Adipose tissue (tissue), 3 donors: Measurements from ENCODE around the gene MDC1. TPM values are rescaled to one million over a fixed set of nuclear protein-coding genes. Genes with fewer than 3 reads are reported as not detected.

Source experiments
- H3K27ac ChIP-seq: one replicate; pipeline ENCODE4 v1.5.1; 2013; ENCODE audit warnings: low read depth, low read length
- WGBS, 3 donors: extraction: QIAGEN DNeasy Blood & Tissue Kit; methylation state at CpG; one replicate each; pipeline ENCODE4 v1.1.7; 2013; 5-methylcytosine and 5-hydroxymethylcytosine counted together
- polyA plus RNA-seq, 3 donors: library from polyadenylated mRNA; stranded (reverse); fragments of 200-250 nt; gene quantifications; one replicate each; pipeline ENCODE4 v1.2.3, GENCODE V29; 2013
- donor health status: healthy with polysubstance abuse.
- donor health status: Bipolar disorder and iron deficiency.
- donor health status: healthy.

Gene MDC1
- polyA plus RNA-seq, 3 donors = 7.4 to 12.7 (median 7.8) TPM

DNA sequence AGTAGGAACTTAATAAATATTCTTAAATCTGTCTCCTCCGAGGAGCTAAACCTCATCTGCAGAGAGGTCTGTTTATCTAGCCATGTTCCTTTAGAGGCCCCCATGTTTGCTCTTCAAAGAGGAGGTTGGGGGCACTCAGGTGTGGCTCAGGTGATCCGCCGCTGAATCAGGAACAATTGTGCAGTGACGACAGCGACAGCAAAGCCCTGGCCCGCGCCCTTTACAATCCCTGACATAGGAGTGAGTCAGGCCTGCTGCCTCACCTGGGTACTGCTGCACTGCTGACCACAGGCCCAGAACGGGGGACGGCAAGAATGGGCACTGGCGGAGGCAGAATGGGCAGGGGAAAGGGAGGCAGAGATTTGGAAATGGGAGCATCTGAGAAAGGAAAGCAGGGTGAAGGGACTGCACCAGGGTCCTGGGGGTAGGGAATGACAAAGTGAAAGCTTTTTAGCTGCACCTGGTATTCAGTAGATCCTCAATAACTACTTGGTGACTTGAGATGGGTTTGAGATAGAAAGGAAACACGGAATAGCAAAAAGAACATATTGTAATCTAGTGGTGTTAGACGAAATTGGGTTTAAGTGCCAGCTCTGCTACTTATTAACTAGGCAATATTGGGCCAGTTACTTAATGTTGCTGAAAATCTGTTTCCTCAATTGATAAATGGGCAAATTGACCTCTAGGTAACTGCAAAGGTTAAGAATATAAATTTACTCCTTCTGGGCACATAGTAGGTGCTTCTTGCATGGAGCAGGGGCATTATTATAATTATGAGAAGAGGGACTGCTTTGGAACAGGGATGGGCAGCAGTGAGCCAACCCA, 32.7 kb upstream of the MDC1 start:
- peak overlapping the region; percentile 52 for H3K27ac ChIP-seq
- WGBS, 3 donors = 24 to 92% (median 86%) methylated on average over 12 of the region's 12 CpGs

DNA sequence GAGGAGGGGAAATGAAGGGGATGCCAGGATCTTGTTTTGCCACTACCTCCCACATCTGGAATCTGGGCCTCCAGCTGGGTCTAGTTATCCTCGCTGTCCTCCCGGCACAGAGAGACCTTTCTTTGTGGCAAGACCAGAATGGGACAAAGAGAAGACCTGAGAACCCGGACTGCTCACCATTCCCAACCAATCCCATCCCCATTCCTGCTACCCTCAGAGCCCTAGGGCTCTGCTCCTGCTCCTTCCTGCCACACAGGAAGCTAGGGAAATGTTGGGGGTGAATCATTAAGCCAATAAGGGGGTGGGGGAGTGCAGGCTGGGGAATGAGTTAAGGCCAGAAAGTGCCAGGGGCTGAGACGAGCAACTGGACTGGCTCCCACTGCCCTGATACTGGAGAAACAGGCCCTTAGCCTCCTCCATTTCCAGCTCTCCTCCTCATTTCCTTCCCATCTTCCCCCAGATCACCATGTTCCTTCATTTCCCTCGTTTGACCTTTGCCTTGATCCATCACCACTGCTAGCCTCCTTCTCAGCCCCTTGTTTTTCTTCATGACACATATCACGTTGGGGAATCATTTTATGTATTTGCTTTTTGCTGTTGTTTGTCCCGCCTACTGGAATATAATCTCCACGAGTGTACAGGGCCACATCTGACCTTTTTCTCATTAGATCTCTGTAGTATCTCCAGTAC, 31.9 kb upstream of the MDC1 start:
- 42 to 80% (median 76%) methylated on average over 8 of the region's 8 CpGs for WGBS, 3 donors
- peak overlapping the region; percentile 52 for H3K27ac ChIP-seq

DNA sequence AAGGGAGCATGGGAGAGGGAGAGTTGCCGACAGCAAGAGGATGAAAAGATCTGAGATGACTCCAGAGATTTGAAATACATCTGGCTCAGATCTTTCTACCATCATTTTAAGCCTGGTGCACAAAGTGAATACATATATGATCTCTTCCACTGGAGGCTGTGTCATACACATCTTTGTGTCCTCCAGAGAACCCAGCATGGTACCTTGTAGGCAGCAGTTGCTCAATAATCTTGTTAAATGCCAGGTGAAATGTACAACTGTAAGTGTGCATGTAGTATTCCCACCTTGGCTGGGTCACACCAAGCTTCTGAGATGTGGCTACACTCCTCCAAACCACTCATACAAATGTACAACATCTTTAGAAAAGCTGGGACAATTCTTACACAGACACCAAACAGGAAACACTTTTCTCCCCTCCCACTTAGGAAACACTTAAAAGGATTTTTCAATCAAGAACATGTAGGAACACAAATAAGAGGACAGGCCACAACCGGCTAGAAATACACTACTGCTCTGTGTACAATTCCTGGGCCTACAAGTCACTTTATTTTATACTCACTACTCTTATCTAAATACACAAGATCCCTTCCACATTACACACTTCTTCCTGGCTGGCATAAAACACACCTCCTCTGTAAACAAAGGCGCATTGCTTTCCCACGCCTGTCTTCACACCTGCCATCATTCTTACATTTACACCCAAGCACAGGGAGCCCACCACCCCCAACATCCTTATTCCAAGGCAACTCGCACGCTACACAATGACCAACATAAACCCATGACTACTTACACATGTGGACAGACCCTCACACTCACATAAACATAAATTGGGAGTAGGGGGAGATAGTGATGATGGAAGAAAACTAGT, 31.1 kb upstream of the MDC1 start:
- 51 to 80% (median 75%) methylated on average over 6 of the region's 6 CpGs for WGBS, 3 donors
- no peak overlapping the region for H3K27ac ChIP-seq

DNA sequence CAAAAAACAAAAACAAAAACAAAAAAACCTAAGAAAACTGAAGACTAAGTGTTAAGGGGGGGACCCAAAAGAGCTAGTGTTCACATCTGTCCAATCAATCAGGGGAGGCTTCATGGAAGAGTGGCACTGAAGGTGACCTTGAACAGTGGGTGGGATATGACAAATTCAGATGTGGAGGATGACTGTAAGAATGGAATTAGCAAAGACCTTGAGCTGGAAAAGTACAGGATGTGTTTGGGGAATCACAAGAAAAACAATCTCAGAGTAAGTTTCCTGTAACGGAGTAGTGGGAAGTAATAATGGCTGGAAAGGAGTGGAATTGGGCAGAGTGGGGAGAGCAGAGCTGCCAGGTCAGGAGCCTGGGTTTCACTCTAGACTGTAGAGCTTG, 30.2 kb upstream of the MDC1 start:
- no peak overlapping the region for H3K27ac ChIP-seq
- WGBS, 3 donors = 66 to 80% (median 71%) methylated on average over 1 of the region's 1 CpG

DNA sequence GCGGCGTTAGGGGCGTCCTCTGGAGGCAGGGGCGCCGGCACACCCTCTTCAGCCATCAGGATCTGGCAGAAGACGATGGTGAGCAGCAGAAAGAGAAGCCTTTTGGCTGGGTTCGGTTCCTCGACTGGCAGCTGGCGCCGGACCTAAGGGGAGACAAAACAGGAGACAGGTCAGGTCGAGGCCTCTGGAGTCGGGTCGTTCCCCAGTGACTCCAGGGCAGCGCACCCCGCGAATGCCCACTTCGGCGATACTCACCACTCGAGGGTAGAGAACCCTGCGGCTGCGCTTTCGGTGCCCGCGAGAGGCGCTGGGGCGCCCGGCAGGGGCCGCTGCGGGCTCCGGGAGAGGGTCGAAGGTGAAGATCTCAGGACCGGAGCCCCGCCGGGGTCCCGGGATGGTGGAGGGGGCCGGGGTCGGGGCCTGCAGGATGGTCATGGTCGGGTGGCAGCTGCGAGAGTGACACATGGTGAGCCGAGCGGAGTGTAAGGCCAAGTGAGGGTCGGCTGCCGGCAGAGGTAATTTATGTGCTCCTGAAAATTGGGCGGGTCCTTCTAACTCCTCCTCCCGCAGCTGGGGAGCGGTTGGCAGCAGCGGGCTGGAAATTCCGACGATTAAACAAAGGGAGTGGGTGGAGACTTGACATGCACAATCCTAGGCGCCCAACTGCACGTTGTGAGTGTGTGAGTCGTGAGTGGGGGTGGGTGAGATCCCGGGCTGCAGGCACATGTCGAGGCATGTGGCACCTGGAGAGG, 27.1 kb upstream of the MDC1 start, which contains the start of gene IER3:
Gene IER3 (minus strand): TSS at position 494 of the 752 bp plus-strand sequence. CDS start 29 bp downstream, at position 465.
- H3K27ac ChIP-seq = peak within 1 kb of the TSS; percentile 92
- 1 to 2% (median 1%) methylated on average over 54 of the region's 54 CpGs for WGBS, 3 donors

DNA sequence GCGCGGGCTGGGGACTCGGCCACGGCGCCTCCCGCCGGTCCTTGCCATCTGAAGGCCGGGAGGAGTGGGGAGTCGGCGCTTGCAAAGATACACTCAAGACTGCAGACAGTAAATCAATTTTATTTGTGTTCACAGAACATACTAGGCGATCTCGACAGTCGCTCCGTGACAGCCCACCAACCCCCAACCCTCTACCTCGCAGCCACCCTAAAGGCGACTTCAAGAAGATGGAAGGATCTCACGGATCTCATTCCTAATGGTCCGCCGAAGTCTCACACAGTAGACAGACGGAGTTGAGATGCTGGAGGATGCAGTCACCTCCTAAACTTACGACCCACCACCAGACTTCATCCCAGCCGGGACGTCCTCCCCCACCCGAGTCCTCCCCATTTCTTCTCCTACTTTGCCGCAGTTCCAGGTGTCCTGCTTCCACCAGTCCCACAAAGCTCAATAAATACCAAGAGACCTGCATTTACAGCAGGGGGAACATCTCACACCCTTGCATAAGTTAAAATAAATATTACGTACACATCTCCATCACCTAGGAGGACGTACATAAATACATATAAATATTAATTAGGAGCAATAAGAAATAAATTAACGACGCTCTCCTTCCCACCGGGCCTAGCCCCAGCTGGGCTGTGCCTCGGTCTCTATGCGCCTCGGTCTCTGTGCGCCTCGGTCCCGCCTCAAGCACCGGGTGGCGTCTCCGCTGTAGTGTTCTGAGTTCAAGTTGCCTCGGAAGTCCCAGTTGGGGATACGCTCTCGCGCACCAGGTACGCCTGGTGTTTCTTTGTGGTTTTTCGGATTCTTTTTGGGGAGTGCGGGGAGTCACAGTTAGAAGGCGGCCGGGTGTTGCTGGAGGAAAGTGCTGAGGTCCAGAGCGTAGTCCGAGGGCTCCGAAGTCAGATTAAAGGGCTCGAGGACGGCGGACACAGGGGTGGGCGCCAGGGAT, 26.3 kb upstream of the MDC1 start:
- 6 to 8% (median 8%) methylated on average over 54 to 55 of the region's 55 CpGs for WGBS, 3 donors
- peak overlapping the region; percentile 92 for H3K27ac ChIP-seq

DNA sequence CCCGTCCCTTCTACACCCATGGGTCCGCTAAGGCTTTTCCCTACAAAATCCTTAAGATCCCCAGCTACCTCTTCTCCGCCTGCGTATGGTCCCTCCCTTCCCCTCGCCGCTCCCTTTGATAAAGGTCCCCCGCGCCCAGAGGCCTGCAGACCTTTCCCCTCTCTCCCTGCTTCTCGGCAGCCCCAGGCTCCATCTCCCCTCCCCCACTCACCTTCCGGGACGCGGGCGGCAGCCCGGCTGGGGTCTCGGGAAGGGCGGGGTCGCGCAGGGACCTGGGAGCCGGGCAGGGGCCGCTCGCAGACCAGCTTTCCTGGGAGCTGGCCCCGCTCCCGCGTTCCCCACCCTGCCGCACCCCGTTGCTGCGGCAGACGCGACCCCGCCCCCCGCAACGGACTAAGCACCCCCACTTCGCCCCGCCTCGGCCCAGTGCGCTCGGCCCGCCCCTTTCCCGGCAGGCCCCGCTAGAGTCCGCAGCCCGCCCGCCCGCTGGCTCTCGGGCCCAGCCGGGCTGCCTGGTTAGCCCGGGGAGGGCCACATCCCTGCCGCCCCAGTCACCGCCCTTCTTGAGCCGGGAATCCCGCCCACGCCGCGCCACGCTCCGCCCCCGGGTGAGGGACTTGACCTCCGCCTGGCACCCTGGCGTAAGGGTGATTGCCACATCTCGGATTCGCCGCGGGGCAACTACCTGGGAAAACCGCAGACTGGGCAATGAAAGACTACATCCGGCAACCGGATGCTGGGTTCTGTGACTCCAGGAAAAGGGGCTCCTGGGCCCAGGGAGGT, 25.4 kb upstream of the MDC1 start, which contains the start of gene FLOT1:
Gene FLOT1 (minus strand): TSS at position 372 of the 783 bp plus-strand sequence. CDS start 498 bp downstream, outside the sequence.
- peak within 1 kb of the TSS; percentile 92 for H3K27ac ChIP-seq
- WGBS, 3 donors = 0% methylated on average over 46 to 62 of the region's 66 CpGs

DNA sequence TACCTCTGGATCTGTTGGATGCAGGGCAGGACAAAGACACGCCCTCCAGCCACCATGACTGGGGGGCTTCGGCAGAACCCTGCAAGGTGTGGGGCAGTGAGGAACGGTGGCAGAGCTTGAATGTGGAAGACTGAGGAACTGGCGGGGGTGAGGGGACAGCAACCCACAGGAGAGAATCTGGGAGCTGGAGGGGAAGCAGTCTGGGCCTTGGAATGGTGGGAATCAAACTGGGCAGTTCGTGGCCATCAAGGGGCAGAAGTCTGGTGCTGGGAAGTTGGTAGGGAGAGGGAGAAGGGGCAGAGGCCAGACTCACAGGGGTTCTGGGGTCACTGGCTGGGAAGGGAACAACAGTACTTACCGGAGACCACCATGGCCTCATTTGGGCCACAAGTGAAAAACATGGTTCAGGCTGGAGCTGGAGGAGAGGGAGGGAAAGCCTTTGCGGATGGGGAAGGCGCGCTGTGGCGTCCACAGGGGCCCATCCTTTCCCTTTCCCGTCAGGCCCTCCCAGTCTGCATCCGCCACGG, 24.8 kb upstream of the MDC1 start:
- WGBS, 3 donors = 3 to 11% (median 10%) methylated on average over 11 to 13 of the region's 13 CpGs
- peak overlapping the region; percentile 91 for H3K27ac ChIP-seq

DNA sequence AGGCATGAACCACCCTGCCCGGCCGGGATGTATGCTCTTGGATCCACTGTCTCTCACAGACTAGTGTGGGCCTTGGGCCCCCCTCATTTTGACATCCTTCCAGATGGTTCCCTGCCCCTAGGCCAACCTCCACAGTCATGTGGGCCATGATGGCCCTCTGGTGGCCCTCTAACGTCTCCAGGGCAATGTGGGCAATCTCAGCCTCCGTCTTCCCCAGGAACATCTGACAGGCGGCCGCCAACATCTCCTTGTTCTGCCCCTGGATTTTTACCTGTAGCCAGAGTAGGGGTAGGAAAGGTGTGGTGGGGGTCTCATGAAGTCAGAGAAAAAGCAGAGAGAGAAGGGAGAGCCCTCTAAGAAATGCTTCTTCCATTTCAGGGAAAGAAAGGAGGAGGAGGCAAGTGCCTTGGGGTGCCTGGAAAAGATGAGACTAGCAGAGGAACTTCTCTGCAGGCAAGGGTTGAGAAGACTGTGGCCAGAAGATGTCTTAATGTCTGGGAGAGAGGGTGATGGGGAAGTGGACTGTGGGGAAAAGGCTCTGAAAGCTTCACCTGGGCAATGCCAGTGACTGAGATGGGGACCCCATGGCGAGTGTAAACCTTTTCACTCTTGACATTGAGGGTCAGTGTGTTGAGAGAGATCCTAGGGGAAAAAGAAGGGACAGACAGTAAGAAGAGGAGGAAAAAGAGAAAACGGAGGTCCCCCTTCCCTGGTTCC, 24.1 kb upstream of the MDC1 start:
- peak overlapping the region; percentile 91 for H3K27ac ChIP-seq
- WGBS, 3 donors = 70 to 74% (median 70%) methylated on average over 8 of the region's 8 CpGs

DNA sequence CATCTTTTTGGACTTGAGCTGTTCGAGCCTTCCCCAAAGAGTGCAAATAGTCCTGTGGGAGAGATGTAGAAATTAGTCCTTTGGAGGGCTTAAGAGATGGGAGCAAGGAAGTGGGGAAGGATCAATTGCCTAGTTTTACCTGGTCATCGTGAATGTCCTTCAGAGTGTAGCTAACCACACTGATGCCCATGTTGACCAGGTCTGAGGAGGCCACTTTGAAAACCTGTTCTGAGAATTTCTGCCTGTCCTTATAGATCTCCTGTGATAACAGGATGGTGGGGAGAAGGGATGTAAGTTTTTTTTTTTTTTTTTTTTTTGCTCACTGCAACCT, 23.4 kb upstream of the MDC1 start:
- WGBS, 3 donors = 92 to 97% (median 95%) methylated on average over 2 of the region's 2 CpGs
- no peak overlapping the region for H3K27ac ChIP-seq

DNA sequence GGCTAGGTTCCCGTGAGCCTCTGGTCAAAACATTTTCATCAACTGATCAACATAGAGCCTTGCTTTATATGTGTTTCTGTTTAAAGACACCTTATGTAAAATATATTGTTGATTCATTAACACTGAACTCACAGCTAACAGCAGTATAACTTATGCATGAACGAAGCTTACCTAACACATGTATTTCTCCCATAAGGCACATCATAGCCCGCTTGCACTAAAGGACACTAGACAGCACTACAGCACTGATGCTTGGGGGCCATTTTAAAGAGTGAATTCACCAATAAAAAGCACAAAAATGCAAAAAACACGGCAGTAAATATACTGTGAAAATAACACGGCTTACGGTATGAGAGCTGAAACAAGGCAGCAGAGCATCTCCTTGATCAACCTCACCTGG, 21.5 kb upstream of the MDC1 start:
- WGBS, 3 donors = 80 to 90% (median 89%) methylated on average over 6 of the region's 6 CpGs
- no peak overlapping the region for H3K27ac ChIP-seq

DNA sequence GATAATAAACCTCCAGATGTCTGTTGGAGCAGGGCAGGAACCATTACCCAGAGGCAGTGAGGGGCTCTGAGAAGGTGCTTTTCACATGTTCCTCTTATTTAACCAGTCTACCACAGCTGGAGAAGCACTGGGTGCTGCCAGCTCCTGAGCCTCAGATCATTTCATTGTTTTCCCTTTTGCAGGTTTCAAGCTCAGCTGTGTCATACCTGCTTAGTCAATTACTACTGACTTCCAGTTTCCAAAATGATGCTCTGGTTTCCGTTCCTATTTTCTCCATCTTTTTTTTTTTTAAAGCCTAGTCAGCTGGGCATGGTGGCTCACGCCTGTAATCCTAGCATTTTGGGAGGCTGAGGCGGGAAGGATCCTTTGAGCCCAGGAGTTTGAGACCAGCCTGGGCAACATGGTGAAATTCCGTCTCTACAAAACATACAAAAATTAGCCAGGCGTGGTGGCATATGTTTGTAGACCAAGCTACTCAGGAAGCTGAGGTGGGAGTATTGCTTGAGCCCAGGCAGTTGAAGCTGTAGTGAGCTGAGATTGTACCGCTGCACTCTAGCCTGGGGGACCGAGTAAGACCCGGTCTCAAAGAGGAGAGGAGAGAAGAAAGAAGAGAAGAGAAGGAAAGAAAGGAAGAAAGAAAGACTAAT, 18.7 kb upstream of the MDC1 start:
- WGBS, 3 donors = 83 to 89% (median 85%) methylated on average over 8 of the region's 8 CpGs
- H3K27ac ChIP-seq = no peak overlapping the region

DNA sequence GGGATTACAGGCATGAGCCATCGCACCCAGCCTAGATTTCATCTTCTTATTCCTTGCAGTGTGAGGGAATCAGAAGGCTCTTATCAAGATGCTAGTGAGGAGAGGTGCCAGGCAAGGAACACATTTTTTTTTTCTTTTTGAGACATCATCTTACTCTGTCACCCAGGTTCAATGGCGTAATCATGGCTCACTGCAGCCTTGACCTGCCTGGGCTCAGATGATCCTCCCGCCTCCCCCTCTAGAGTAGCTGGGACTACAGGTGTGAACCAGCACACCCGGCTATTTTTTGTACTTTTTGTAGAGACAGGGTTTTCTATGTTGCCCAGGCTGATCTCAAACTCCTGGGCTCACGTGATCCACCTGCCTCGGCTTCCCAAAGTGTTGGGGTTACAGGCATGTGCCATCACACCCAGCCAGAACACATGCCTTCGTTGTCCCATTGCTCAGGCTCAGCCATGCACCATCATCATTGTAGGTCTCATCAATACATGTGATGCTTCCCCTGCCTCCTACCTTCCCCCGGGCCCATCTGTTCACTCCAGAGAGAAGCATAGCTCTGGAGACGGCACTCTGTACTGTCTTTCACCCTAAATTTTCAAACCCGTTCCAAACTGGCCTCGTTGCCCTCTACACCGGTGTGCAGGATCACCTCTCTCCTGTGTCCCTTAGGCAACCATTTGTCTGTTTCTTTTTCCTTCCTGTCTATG, 15.3 kb upstream of the MDC1 start:
- no peak overlapping the region for H3K27ac ChIP-seq
- WGBS, 3 donors = 90 to 95% (median 95%) methylated on average over 12 of the region's 12 CpGs

DNA sequence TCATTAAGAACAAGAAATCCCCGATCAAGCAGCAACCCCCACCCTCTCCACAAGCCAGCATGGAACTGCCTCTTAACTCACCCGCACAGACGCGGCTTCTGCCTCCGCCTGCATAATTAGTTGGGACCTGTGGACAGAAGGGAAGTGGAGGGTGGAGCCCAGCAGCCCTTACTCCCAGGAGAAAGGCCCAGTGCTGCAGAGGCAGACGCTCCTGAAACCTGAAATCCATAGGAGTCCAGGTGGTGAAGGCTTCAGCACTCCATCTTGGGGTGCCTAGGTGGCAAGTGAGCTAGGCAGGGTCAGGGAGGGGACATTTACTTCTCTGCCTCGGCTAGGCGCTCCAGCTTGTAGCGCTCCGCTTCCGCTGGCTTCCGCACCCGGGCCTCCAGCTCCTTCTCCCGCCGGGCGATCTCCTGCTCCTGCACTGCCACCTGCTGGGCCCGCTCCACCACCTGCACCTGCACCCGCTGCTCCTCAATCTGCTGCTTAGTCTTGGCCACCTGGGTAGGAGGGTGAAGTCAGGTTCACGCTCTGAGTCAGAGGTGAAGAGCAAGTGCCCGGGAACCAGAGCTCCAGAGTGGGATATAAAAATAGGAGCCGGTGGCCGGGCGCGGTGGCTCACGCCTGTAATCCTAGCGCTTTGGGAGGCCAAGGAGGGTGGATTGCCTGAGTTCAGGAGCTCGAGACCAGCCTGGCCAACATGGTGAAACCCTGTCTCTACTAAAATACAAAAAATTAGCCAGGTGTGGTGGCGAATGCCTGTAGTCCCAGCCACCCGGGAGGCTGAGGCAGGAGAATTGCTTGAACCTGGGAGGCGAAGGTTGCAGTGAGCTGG, 13.7 kb upstream of the MDC1 start:
- H3K27ac ChIP-seq = no peak overlapping the region
- WGBS, 3 donors = 29 to 46% (median 38%) methylated on average over 30 of the region's 30 CpGs
